Dendritic cell treated with granulocyte-macrophage colony-stimulating factor and Interleukin-4, amounts not matched to agents 40 ng/mL and 50 ng/mL, for 4 days (primary cell): ENCODE data around the gene FAM219A.
A peak's percentile ranks its signal among the peaks of the same experiment; 100 is the strongest.

Experiments used
- H3K27ac Mint-ChIP-seq: one replicate; pipeline ENCODE4 v1.8.0; 2022; ENCODE audit warnings: mild to moderate bottlenecking, mixed read lengths
- H3K27me3 Mint-ChIP-seq: one replicate; pipeline ENCODE4 v1.8.0; 2022; ENCODE audit warnings: mild to moderate bottlenecking, mixed read lengths
- H3K36me3 Mint-ChIP-seq: one replicate; pipeline ENCODE4 v1.8.0; 2022; ENCODE audit warnings: low read depth, mixed read lengths
- H3K4me1 Mint-ChIP-seq: one replicate; pipeline ENCODE4 v1.8.0; 2022; ENCODE audit warnings: low read depth, mixed read lengths
- H3K4me3 Mint-ChIP-seq: one replicate; pipeline ENCODE4 v1.8.0; 2022; ENCODE audit warnings: mild to moderate bottlenecking, moderate library complexity, mixed read lengths
- H3K9me3 Mint-ChIP-seq: one replicate; pipeline ENCODE4 v1.8.0; 2022; ENCODE audit warnings: mixed read lengths
- intact Hi-C: fragments of 100-400 bp; cut with micrococcal nuclease; formaldehyde crosslinking; loops from one replicate; pipeline ENCODE4 v1.15.0; 2022

Gene FAM219A

GRCh38 chr9:34464571-34464970 lies 6.2 kb upstream of the FAM219A start:
- H3K9me3 Mint-ChIP-seq = no peaks in the 10 kb centered on the region
- no peaks in the 10 kb centered on the region for H3K36me3 Mint-ChIP-seq
- no peak overlapping the region for H3K27ac Mint-ChIP-seq
- H3K4me1 Mint-ChIP-seq = peaks cover 6% of the 10 kb centered on the region
- H3K4me3 Mint-ChIP-seq = no peak overlapping the region
- H3K27me3 Mint-ChIP-seq = peaks cover 28% of the 10 kb centered on the region
- intact Hi-C loops = no loop called here

GRCh38 chr9:34463901-34464232 lies 5.5 kb upstream of the FAM219A start:
- Mint-ChIP-seq H3K4me3 (no peak overlapping the region), H3K4me1 (peaks cover 12% of the 10 kb centered on the region), H3K27me3 (peaks cover 35% of the 10 kb centered on the region), H3K36me3 (no peaks in the 10 kb centered on the region), H3K27ac (no peak overlapping the region), H3K9me3 (no peaks in the 10 kb centered on the region)
- intact Hi-C loops = no loop called here

- intact Hi-C loops = no loop called here
- Mint-ChIP-seq H3K4me1 (peaks cover 17% of the 10 kb centered on the region), H3K36me3 (no peaks in the 10 kb centered on the region), H3K27ac (no peak overlapping the region), H3K9me3 (no peaks in the 10 kb centered on the region), H3K4me3 (no peak overlapping the region), H3K27me3 (peaks cover 33% of the 10 kb centered on the region)
Measured at GRCh38 chr9:34463098-34463900, 4.9 kb upstream of the FAM219A start.

- H3K36me3 Mint-ChIP-seq = peaks cover 7% of the 10 kb centered on the region
- H3K4me1 Mint-ChIP-seq = peaks cover 43% of the 10 kb centered on the region
- H3K27me3 Mint-ChIP-seq = peaks cover 35% of the 10 kb centered on the region
- no peak overlapping the region for H3K27ac Mint-ChIP-seq
- intact Hi-C loops = no loop called here
- H3K4me3 Mint-ChIP-seq = no peak overlapping the region
- no peaks in the 10 kb centered on the region for H3K9me3 Mint-ChIP-seq
Measured at GRCh38 chr9:34459941-34460340, 1.6 kb upstream of the FAM219A start.

- peaks cover 49% of the 10 kb centered on the region for H3K4me1 Mint-ChIP-seq
- intact Hi-C loops = no loop called here
- H3K36me3 Mint-ChIP-seq = peaks cover 7% of the 10 kb centered on the region
- no peaks in the 10 kb centered on the region for H3K9me3 Mint-ChIP-seq
- H3K27ac Mint-ChIP-seq = no peak overlapping the region
- H3K4me3 Mint-ChIP-seq = no peak overlapping the region
- peaks cover 35% of the 10 kb centered on the region for H3K27me3 Mint-ChIP-seq
Measured at GRCh38 chr9:34459356-34459755, 986 bp upstream of the FAM219A start.

GRCh38 chr9:34458959-34459340 lies 580 bp upstream of the FAM219A start:
- intact Hi-C loops = loop anchor here (1.0 kb wide), 2 partner anchors 60 to 153 kb away; partner anchors contain the start of gene RPP25L
- H3K27me3 Mint-ChIP-seq = peaks cover 35% of the 10 kb centered on the region
- H3K36me3 Mint-ChIP-seq = peaks cover 7% of the 10 kb centered on the region
- peaks cover 51% of the 10 kb centered on the region for H3K4me1 Mint-ChIP-seq
- H3K4me3 Mint-ChIP-seq = peak overlapping the region; percentile 82
- H3K27ac Mint-ChIP-seq = no peak overlapping the region
- H3K9me3 Mint-ChIP-seq = no peaks in the 10 kb centered on the region

- Mint-ChIP-seq H3K9me3 (no peaks in the 10 kb centered on the region), H3K4me3 (peak overlapping the region; percentile 82), H3K4me1 (peaks cover 54% of the 10 kb centered on the region), H3K36me3 (peaks cover 7% of the 10 kb centered on the region), H3K27me3 (peaks cover 32% of the 10 kb centered on the region), H3K27ac (peak overlapping the region; percentile 75)
- intact Hi-C loops = loop anchor here (1.0 kb wide), 2 partner anchors 62 to 155 kb away; partner anchors contain the start of gene RPP25L
Measured at GRCh38 chr9:34457266-34458012, 931 bp downstream of the FAM219A start.

- peaks cover 57% of the 10 kb centered on the region for H3K4me1 Mint-ChIP-seq
- peaks cover 27% of the 10 kb centered on the region for H3K27me3 Mint-ChIP-seq
- peaks cover 7% of the 10 kb centered on the region for H3K36me3 Mint-ChIP-seq
- intact Hi-C loops = no loop called here
- peak overlapping the region; percentile 82 for H3K4me3 Mint-ChIP-seq
- no peak overlapping the region for H3K27ac Mint-ChIP-seq
- no peaks in the 10 kb centered on the region for H3K9me3 Mint-ChIP-seq
Measured at GRCh38 chr9:34456746-34457145, 1.6 kb downstream of the FAM219A start.

GRCh38 chr9:34456151-34456550 lies 2.2 kb downstream of the FAM219A start:
- no peak overlapping the region for H3K27ac Mint-ChIP-seq
- peaks cover 21% of the 10 kb centered on the region for H3K27me3 Mint-ChIP-seq
- H3K4me3 Mint-ChIP-seq = no peak overlapping the region
- no peaks in the 10 kb centered on the region for H3K9me3 Mint-ChIP-seq
- peaks cover 63% of the 10 kb centered on the region for H3K4me1 Mint-ChIP-seq
- peaks cover 7% of the 10 kb centered on the region for H3K36me3 Mint-ChIP-seq
- intact Hi-C loops = no loop called here

- H3K36me3 Mint-ChIP-seq = peaks cover 7% of the 10 kb centered on the region
- intact Hi-C loops = no loop called here
- no peak overlapping the region for H3K27ac Mint-ChIP-seq
- no peaks in the 10 kb centered on the region for H3K9me3 Mint-ChIP-seq
- H3K27me3 Mint-ChIP-seq = peaks cover 17% of the 10 kb centered on the region
- no peak overlapping the region for H3K4me3 Mint-ChIP-seq
- peaks cover 61% of the 10 kb centered on the region for H3K4me1 Mint-ChIP-seq
Measured at GRCh38 chr9:34454571-34455065, 3.8 kb downstream of the FAM219A start.

GRCh38 chr9:34452568-34452967 lies 5.8 kb downstream of the FAM219A start:
- peaks cover 46% of the 10 kb centered on the region for H3K4me1 Mint-ChIP-seq

GRCh38 chr9:34451545-34451944 lies 6.8 kb downstream of the FAM219A start:
- Mint-ChIP-seq H3K9me3 (no peaks in the 10 kb centered on the region), H3K4me1 (peaks cover 40% of the 10 kb centered on the region), H3K27me3 (no peaks in the 10 kb centered on the region), H3K4me3 (no peak overlapping the region), H3K36me3 (no peaks in the 10 kb centered on the region), H3K27ac (no peak overlapping the region)
- intact Hi-C loops = no loop called here

More at GRCh38 chr9:34452568-34452967, 5.8 kb downstream of the FAM219A start:
- intact Hi-C loops = no loop called here
- peaks cover 7% of the 10 kb centered on the region for H3K27me3 Mint-ChIP-seq
- H3K36me3 Mint-ChIP-seq = peaks cover 4% of the 10 kb centered on the region
- no peak overlapping the region for H3K4me3 Mint-ChIP-seq
- H3K27ac Mint-ChIP-seq = no peak overlapping the region
- H3K9me3 Mint-ChIP-seq = no peaks in the 10 kb centered on the region

- Mint-ChIP-seq H3K4me1 (peaks cover 36% of the 10 kb centered on the region), H3K9me3 (no peaks in the 10 kb centered on the region), H3K4me3 (no peak overlapping the region), H3K27ac (no peak overlapping the region), H3K36me3 (no peaks in the 10 kb centered on the region), H3K27me3 (no peaks in the 10 kb centered on the region)
- intact Hi-C loops = no loop called here
Measured at GRCh38 chr9:34451135-34451534, 7.2 kb downstream of the FAM219A start.

GRCh38 chr9:34450644-34451043 lies 7.7 kb downstream of the FAM219A start:
- intact Hi-C loops = no loop called here
- no peak overlapping the region for H3K4me3 Mint-ChIP-seq
- H3K27me3 Mint-ChIP-seq = no peaks in the 10 kb centered on the region
- no peaks in the 10 kb centered on the region for H3K9me3 Mint-ChIP-seq
- H3K4me1 Mint-ChIP-seq = peaks cover 34% of the 10 kb centered on the region
- H3K27ac Mint-ChIP-seq = no peak overlapping the region
- no peaks in the 10 kb centered on the region for H3K36me3 Mint-ChIP-seq
